ENCODE measurements around the gene DSC2.
A peak's percentile ranks its signal among the peaks of the same experiment; 100 is the strongest.

DSC2 gene

GRCh38 chr18:31056296-31056695 lies 45.9 kb downstream of the DSC2 start:
- H3K4me3 ChIP-seq (ENCODE audit: low read length), result no peak overlapping the region
- no peaks in the 10 kb centered on the region for H3K27me3 ChIP-seq (ENCODE audit: control insufficient read depth, insufficient read depth, low read length)
- H3K4me1 ChIP-seq (ENCODE audit: control insufficient read depth, insufficient read depth, low read length), result no peaks in the 10 kb centered on the region
- no peaks in the 10 kb centered on the region for H3K36me3 ChIP-seq (ENCODE audit: control insufficient read depth, insufficient read depth, low read length)
- no peak overlapping the region for H3K27ac ChIP-seq (ENCODE audit: low read depth, low read length)
- H3K9ac ChIP-seq (ENCODE audit: low read length), result no peak overlapping the region

GRCh38 chr18:31050635-31051034 lies 51.6 kb downstream of the DSC2 start:
- no peak overlapping the region for H3K4me3 ChIP-seq (ENCODE audit: low read length)
- H3K9ac ChIP-seq (ENCODE audit: low read length), result no peak overlapping the region
- H3K27ac ChIP-seq (ENCODE audit: low read depth, low read length), result no peak overlapping the region
- H3K4me1 ChIP-seq (ENCODE audit: control insufficient read depth, insufficient read depth, low read length), result no peaks in the 10 kb centered on the region
- H3K27me3 ChIP-seq (ENCODE audit: control insufficient read depth, insufficient read depth, low read length), result no peaks in the 10 kb centered on the region
- no peaks in the 10 kb centered on the region for H3K36me3 ChIP-seq (ENCODE audit: control insufficient read depth, insufficient read depth, low read length)

GRCh38 chr18:31049189-31049588 lies 53.0 kb downstream of the DSC2 start:
- H3K27ac ChIP-seq (ENCODE audit: low read depth, low read length), result no peak overlapping the region
- no peaks in the 10 kb centered on the region for H3K36me3 ChIP-seq (ENCODE audit: control insufficient read depth, insufficient read depth, low read length)
- no peak overlapping the region for H3K4me3 ChIP-seq (ENCODE audit: low read length)

GRCh38 chr18:31048216-31048615 lies 54.0 kb downstream of the DSC2 start:
- no peaks in the 10 kb centered on the region for H3K4me1 ChIP-seq (ENCODE audit: control insufficient read depth, insufficient read depth, low read length)
- no peak overlapping the region for H3K27ac ChIP-seq (ENCODE audit: low read depth, low read length)
- no peaks in the 10 kb centered on the region for H3K27me3 ChIP-seq (ENCODE audit: control insufficient read depth, insufficient read depth, low read length)
- no peak overlapping the region for H3K9ac ChIP-seq (ENCODE audit: low read length)
- H3K36me3 ChIP-seq (ENCODE audit: control insufficient read depth, insufficient read depth, low read length), result no peaks in the 10 kb centered on the region
- no peak overlapping the region for H3K4me3 ChIP-seq (ENCODE audit: low read length)

More at GRCh38 chr18:31049189-31049588, 53.0 kb downstream of the DSC2 start:
- Histone ChIP-seq H3K9ac (ENCODE audit: low read length) (no peak overlapping the region), H3K27me3 (ENCODE audit: control insufficient read depth, insufficient read depth, low read length) (no peaks in the 10 kb centered on the region), H3K4me1 (ENCODE audit: control insufficient read depth, insufficient read depth, low read length) (no peaks in the 10 kb centered on the region)

GRCh38 chr18:31046916-31047315 lies 55.3 kb downstream of the DSC2 start:
- no peaks in the 10 kb centered on the region for H3K36me3 ChIP-seq (ENCODE audit: control insufficient read depth, insufficient read depth, low read length)
- no peak overlapping the region for H3K4me3 ChIP-seq (ENCODE audit: low read length)
- no peaks in the 10 kb centered on the region for H3K4me1 ChIP-seq (ENCODE audit: control insufficient read depth, insufficient read depth, low read length)
- no peak overlapping the region for H3K27ac ChIP-seq (ENCODE audit: low read depth, low read length)
- H3K9ac ChIP-seq (ENCODE audit: low read length), result no peak overlapping the region
- H3K27me3 ChIP-seq (ENCODE audit: control insufficient read depth, insufficient read depth, low read length), result peaks cover 6% of the 10 kb centered on the region

GRCh38 chr18:31045599-31045998 lies 56.6 kb downstream of the DSC2 start:
- peaks cover 16% of the 10 kb centered on the region for H3K27me3 ChIP-seq (ENCODE audit: control insufficient read depth, insufficient read depth, low read length)
- H3K9ac ChIP-seq (ENCODE audit: low read length), result no peak overlapping the region
- H3K36me3 ChIP-seq (ENCODE audit: control insufficient read depth, insufficient read depth, low read length), result no peaks in the 10 kb centered on the region
- H3K27ac ChIP-seq (ENCODE audit: low read depth, low read length), result no peak overlapping the region
- H3K4me3 ChIP-seq (ENCODE audit: low read length), result no peak overlapping the region
- no peaks in the 10 kb centered on the region for H3K4me1 ChIP-seq (ENCODE audit: control insufficient read depth, insufficient read depth, low read length)

- Histone ChIP-seq H3K27ac (ENCODE audit: low read depth, low read length) (no peak overlapping the region), H3K27me3 (ENCODE audit: control insufficient read depth, insufficient read depth, low read length) (peaks cover 16% of the 10 kb centered on the region), H3K4me3 (ENCODE audit: low read length) (no peak overlapping the region), H3K36me3 (ENCODE audit: control insufficient read depth, insufficient read depth, low read length) (no peaks in the 10 kb centered on the region), H3K9ac (ENCODE audit: low read length) (no peak overlapping the region), H3K4me1 (ENCODE audit: control insufficient read depth, insufficient read depth, low read length) (no peaks in the 10 kb centered on the region)
These were observed 57.3 kb downstream of the DSC2 start for GRCh38 chr18:31044926-31045325.

- Histone ChIP-seq H3K4me3 (ENCODE audit: low read length) (no peak overlapping the region), H3K27me3 (ENCODE audit: control insufficient read depth, insufficient read depth, low read length) (peaks cover 16% of the 10 kb centered on the region), H3K36me3 (ENCODE audit: control insufficient read depth, insufficient read depth, low read length) (no peaks in the 10 kb centered on the region), H3K4me1 (ENCODE audit: control insufficient read depth, insufficient read depth, low read length) (no peaks in the 10 kb centered on the region), H3K9ac (ENCODE audit: low read length) (no peak overlapping the region), H3K27ac (ENCODE audit: low read depth, low read length) (no peak overlapping the region)
These were observed 58.5 kb downstream of the DSC2 start for GRCh38 chr18:31043709-31044108.

GRCh38 chr18:31042406-31043181 lies 59.6 kb downstream of the DSC2 start, which contains the start of gene DSC3:
Gene DSC3, minus strand, starts transcription at chr18:31042742. Its CDS starts 82 bp downstream, at chr18:31042660.
- Histone ChIP-seq H3K27ac (ENCODE audit: low read depth, low read length) (no peak within 1 kb of the TSS), H3K36me3 (ENCODE audit: control insufficient read depth, insufficient read depth, low read length) (no peaks in the 10 kb centered on the region), H3K9ac (ENCODE audit: low read length) (no peak within 1 kb of the TSS), H3K4me3 (ENCODE audit: low read length) (peak within 1 kb of the TSS; percentile 48), H3K4me1 (ENCODE audit: control insufficient read depth, insufficient read depth, low read length) (no peaks in the 10 kb centered on the region), H3K27me3 (ENCODE audit: control insufficient read depth, insufficient read depth, low read length) (peaks cover 16% of the 10 kb centered on the region)

GRCh38 chr18:31042084-31042405 lies 60.2 kb downstream of the DSC2 start:
- Histone ChIP-seq H3K27ac (ENCODE audit: low read depth, low read length) (no peak overlapping the region), H3K36me3 (ENCODE audit: control insufficient read depth, insufficient read depth, low read length) (no peaks in the 10 kb centered on the region), H3K9ac (ENCODE audit: low read length) (no peak overlapping the region), H3K4me1 (ENCODE audit: control insufficient read depth, insufficient read depth, low read length) (no peaks in the 10 kb centered on the region), H3K4me3 (ENCODE audit: low read length) (peak overlapping the region; percentile 48), H3K27me3 (ENCODE audit: control insufficient read depth, insufficient read depth, low read length) (peaks cover 16% of the 10 kb centered on the region)

GRCh38 chr18:31041271-31042083 lies 60.7 kb downstream of the DSC2 start:
- no peaks in the 10 kb centered on the region for H3K36me3 ChIP-seq (ENCODE audit: control insufficient read depth, insufficient read depth, low read length)
- H3K9ac ChIP-seq (ENCODE audit: low read length), result no peak overlapping the region
- H3K4me1 ChIP-seq (ENCODE audit: control insufficient read depth, insufficient read depth, low read length), result no peaks in the 10 kb centered on the region
- peaks cover 16% of the 10 kb centered on the region for H3K27me3 ChIP-seq (ENCODE audit: control insufficient read depth, insufficient read depth, low read length)
- no peak overlapping the region for H3K27ac ChIP-seq (ENCODE audit: low read depth, low read length)
- H3K4me3 ChIP-seq (ENCODE audit: low read length), result peak overlapping the region; percentile 48

GRCh38 chr18:31040686-31041270 lies 61.4 kb downstream of the DSC2 start:
- Histone ChIP-seq H3K4me3 (ENCODE audit: low read length) (peak overlapping the region; percentile 0), H3K4me1 (ENCODE audit: control insufficient read depth, insufficient read depth, low read length) (no peaks in the 10 kb centered on the region), H3K36me3 (ENCODE audit: control insufficient read depth, insufficient read depth, low read length) (no peaks in the 10 kb centered on the region), H3K27me3 (ENCODE audit: control insufficient read depth, insufficient read depth, low read length) (peaks cover 16% of the 10 kb centered on the region), H3K9ac (ENCODE audit: low read length) (no peak overlapping the region), H3K27ac (ENCODE audit: low read depth, low read length) (no peak overlapping the region)

Measured in rectal smooth muscle tissue (tissue), 1 donor.